WI38 (cell line): ENCODE data around the gene SCARF1.

Source experiments
- H3K4me3 ChIP-seq: 2 replicates; pipeline ENCODE4 v1.5.1; 2011; ENCODE audit warnings: low read depth, mild to moderate bottlenecking, control low read depth, low read length
- TF ChIP-seq, protein P1 (sequence below): IDR thresholded peaks from 2 replicates; pipeline ENCODE4 v1.5.1; 2012; ENCODE audit warnings: low read depth, mild to moderate bottlenecking, control low read depth, low read length

SCARF1 gene

GRCh38 chr17:1625053-1625452 is 20.5 kb downstream of the SCARF1 start:
- TF ChIP-seq, protein P1, sequence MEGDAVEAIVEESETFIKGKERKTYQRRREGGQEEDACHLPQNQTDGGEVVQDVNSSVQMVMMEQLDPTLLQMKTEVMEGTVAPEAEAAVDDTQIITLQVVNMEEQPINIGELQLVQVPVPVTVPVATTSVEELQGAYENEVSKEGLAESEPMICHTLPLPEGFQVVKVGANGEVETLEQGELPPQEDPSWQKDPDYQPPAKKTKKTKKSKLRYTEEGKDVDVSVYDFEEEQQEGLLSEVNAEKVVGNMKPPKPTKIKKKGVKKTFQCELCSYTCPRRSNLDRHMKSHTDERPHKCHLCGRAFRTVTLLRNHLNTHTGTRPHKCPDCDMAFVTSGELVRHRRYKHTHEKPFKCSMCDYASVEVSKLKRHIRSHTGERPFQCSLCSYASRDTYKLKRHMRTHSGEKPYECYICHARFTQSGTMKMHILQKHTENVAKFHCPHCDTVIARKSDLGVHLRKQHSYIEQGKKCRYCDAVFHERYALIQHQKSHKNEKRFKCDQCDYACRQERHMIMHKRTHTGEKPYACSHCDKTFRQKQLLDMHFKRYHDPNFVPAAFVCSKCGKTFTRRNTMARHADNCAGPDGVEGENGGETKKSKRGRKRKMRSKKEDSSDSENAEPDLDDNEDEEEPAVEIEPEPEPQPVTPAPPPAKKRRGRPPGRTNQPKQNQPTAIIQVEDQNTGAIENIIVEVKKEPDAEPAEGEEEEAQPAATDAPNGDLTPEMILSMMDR: no peak
- no peak overlapping the region for H3K4me3 ChIP-seq

GRCh38 chr17:1624650-1625049 is 20.9 kb downstream of the SCARF1 start:
- TF ChIP-seq, protein P1: no peak
- H3K4me3 ChIP-seq: no peak overlapping the region

- TF ChIP-seq, protein P1: no peak
Measured at GRCh38 chr17:1623057-1623630, 22.4 kb downstream of the SCARF1 start.

DNA sequence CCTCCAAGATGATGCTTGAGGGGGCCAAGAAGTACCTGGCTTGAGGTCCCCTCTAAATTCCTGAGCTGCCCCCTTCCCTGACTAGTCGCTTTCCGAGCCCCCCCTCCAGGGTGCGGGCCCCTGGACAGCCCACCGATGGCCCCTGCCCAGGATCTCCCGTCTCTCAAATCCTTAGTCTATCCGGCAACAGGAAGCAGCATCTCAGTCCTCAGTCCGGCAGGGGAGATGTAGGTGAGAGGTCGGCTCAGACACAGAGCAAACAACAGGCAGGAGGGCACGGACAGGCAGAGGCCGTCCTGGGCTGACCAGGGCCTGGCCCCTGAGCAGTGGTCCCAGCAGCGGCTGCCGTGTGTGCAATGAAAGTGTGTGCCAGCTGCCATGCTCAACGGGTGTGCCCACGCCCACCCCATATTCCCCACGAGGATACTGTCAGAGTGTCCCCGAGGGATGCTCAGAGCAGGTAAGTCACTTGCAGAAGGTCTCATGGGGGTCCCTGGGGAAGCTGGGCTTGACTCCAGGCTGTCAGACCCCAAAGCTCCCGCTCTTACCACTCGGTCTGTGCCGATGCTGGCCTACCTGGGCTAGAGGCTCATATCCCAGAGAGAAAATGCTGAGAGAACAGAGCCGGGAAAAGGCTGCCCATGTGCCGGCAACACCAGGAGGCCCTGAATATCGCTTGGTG is 24.1 kb downstream of the SCARF1 start:
- TF ChIP-seq, protein P1: no peak
- no peak overlapping the region for H3K4me3 ChIP-seq

More at GRCh38 chr17:1623057-1623630, 22.4 kb downstream of the SCARF1 start:
- H3K4me3 ChIP-seq: no peak overlapping the region

GRCh38 chr17:1620486-1620885 is 25.0 kb downstream of the SCARF1 start:
- no peak overlapping the region for H3K4me3 ChIP-seq
- TF ChIP-seq, protein P1: no peak

DNA sequence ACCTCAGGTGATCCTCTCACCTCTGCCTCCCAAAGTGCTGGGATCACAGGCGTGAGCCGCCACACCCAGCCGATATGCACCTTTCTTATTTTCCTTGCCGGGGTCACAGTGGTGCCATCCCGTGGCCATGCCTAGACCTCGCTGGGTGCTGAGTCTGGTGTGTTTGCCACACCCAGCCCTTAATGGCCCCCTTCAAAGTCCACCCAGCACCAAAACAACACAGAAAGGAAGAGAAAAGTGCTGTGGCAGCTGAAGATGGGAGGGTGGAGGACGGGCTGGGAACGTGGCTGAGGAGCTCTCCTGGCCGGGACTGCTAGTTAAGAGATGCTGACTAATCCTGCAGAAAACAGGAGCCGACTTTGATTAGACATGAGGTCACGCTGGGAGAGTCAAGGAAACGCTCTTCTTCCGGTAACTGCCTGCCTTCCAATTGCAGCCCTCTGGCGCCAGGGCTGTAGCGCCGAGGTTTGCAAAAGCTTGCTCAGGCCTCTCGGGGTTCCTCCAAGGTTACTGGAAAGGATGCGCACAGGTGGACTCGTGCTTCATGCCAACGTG is 27.8 kb downstream of the SCARF1 start:
- TF ChIP-seq, protein P1: no peak
- H3K4me3 ChIP-seq: no peak overlapping the region

- TF ChIP-seq, protein P1: no peak
- H3K4me3 ChIP-seq: no peak overlapping the region
Measured at GRCh38 chr17:1616101-1616500, 29.4 kb downstream of the SCARF1 start.
